AG04450 (cell line): ENCODE results near the gene PHF19. TPM values are rescaled to one million over a fixed set of nuclear protein-coding genes. Genes with fewer than 3 reads are reported as not detected.

ENCODE experiments used
- CTCF ChIA-PET: fragments of 300-600, 350-600 bp; formaldehyde crosslinking; extraction: SDS; loops from one replicate; lab custom pipeline; 2022; ENCODE audit warnings: antibody characterized with exemption, inconsistent platforms; lab: Charles Lee
- POLR2A ChIA-PET: fragments of 350-600 bp; formaldehyde crosslinking; extraction: SDS; loops from one replicate; lab custom pipeline; 2021; ENCODE audit warnings: antibody characterized with exemption, inconsistent platforms; lab: Yijun Ruan, JAX
- DNase-seq: peaks from one replicate; pipeline ENCODE4 v3.0.0-alpha.2; 2011; ENCODE audit warnings: low read depth, low spot score
- H3K27ac ChIP-seq: one replicate; pipeline ENCODE4 v1.5.1; 2012; ENCODE audit warnings: low read depth, low read length, control low read depth
- H3K27me3 ChIP-seq: one replicate; pipeline ENCODE4 v1.6.0; 2012; ENCODE audit warnings: low read length; ENCODE audit not compliant: control insufficient read depth, insufficient read depth
- H3K4me3 ChIP-seq: 2 replicates; pipeline ENCODE4 v1.5.1; 2011; ENCODE audit warnings: mild to moderate bottlenecking, low read depth, low read length, control low read depth
- H3K9me3 ChIP-seq: 2 replicates; pipeline ENCODE4 v1.5.1; 2012; ENCODE audit warnings: low read length; ENCODE audit not compliant: control insufficient read depth, insufficient read depth
- CTCF ChIP-seq: IDR thresholded peaks from 2 replicates; pipeline ENCODE4 v1.5.1; 2011; ENCODE audit warnings: low read depth, low read length, control low read depth, inconsistent platforms
- polyA plus RNA-seq: library from polyadenylated mRNA; depleted of rRNA; stranded (reverse); fragments of >200 nt; gene quantifications from 2 replicates; pipeline ENCODE4 v1.2.3, GENCODE V29; 2011

PHF19 gene
- polyA plus RNA-seq, 1 experiment: 20.4 TPM

- DNase-seq: no peak
- Histone ChIP-seq H3K27me3 (no peaks in the 10 kb centered on the region), H3K27ac (no peak overlapping the region), H3K4me3 (no peak overlapping the region), H3K9me3 (no peaks in the 10 kb centered on the region)
- no peak for TF ChIP-seq CTCF
- ChIA-PET POLR2A (no interaction called here), CTCF (no interaction called here)
Measured at GRCh38 chr9:120829650-120830049, 47.3 kb downstream of the PHF19 start.

GRCh38 chr9:120820095-120820494, 56.9 kb downstream of the PHF19 start:
- POLR2A ChIA-PET: no interaction called here
- DNase-seq: no peak
- Histone ChIP-seq H3K27me3 (no peaks in the 10 kb centered on the region), H3K9me3 (no peaks in the 10 kb centered on the region), H3K4me3 (no peak overlapping the region), H3K27ac (no peak overlapping the region)
- no peak for TF ChIP-seq CTCF
- CTCF ChIA-PET: no interaction called here

- ChIA-PET POLR2A (no interaction called here), CTCF (no interaction called here)
- Histone ChIP-seq H3K4me3 (no peak overlapping the region), H3K27ac (no peak overlapping the region), H3K27me3 (no peaks in the 10 kb centered on the region), H3K9me3 (no peaks in the 10 kb centered on the region)
- no peak for DNase-seq
- no peak for TF ChIP-seq CTCF
Measured at GRCh38 chr9:120818595-120818994, 58.4 kb downstream of the PHF19 start.

- ChIA-PET POLR2A (no interaction called here), CTCF (no interaction called here)
- Histone ChIP-seq H3K27me3 (no peaks in the 10 kb centered on the region), H3K9me3 (no peaks in the 10 kb centered on the region), H3K27ac (no peak overlapping the region), H3K4me3 (no peak overlapping the region)
- TF ChIP-seq CTCF: no peak
- DNase-seq: no peak
Measured at GRCh38 chr9:120815075-120815474, 61.9 kb downstream of the PHF19 start.

GRCh38 chr9:120808931-120809330, 68.1 kb downstream of the PHF19 start:
- no peak for TF ChIP-seq CTCF
- no peaks in the 10 kb centered on the region for H3K27me3 ChIP-seq
- no peak overlapping the region for H3K4me3 ChIP-seq
- CTCF ChIA-PET: no interaction called here
- POLR2A ChIA-PET: no interaction called here
- no peak for DNase-seq
- no peak overlapping the region for H3K27ac ChIP-seq
- peaks cover 17% of the 10 kb centered on the region for H3K9me3 ChIP-seq
